ENCODE data around the gene ZBTB44.

Gene ZBTB44

DNA sequence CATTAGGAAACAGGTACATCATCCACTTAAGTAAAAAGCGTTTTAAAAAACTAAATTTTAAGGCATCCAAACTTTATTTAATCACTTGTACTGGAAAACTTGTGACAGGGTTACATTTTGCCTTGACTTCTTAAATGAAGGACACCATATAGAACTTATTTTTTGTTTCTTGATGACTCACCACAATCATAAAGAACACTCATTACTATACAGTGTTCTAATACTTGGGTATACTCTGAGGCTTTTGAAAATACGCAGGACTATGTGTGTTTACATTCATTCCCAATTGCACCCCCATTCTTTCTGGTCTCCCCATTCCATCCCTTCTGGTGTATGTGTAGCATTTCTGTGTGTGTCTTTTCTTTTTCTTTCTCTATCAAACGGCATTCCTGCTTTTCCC, 69.9 kb downstream of the ZBTB44 start:
- no peaks in the 10 kb centered on the region for H3K27me3 ChIP-seq (ENCODE audit: insufficient read depth, low read length, poor library complexity)
- no peak overlapping the region for H3K9ac ChIP-seq (ENCODE audit: low read depth, low read length)
- H4K20me1 ChIP-seq (ENCODE audit: insufficient read depth, low read length) = peaks cover 44% of the 10 kb centered on the region
- TF ChIP-seq EZH2 (IDR thresholded peaks at IDR 0.05; ENCODE audit: borderline replicate concordance, low read depth, low read length, severe bottlenecking) = no peak
- no peak for TF ChIP-seq CTCF (IDR thresholded peaks at IDR 0.05; ENCODE audit: borderline replicate concordance, extremely low read depth, low read length, poor library complexity, severe bottlenecking)
- no peak overlapping the region for H2AFZ ChIP-seq (ENCODE audit: low read depth, low read length)
- H3K27ac ChIP-seq (ENCODE audit: low read length) = no peak overlapping the region
- no peaks in the 10 kb centered on the region for H3K9me3 ChIP-seq (ENCODE audit: insufficient read depth, low read length, severe bottlenecking)
- 0 out of 2 replicates have a peak, but pooled peaks cover 2% of the 10 kb centered on the region for H3K4me1 ChIP-seq (ENCODE audit: insufficient read depth, low read length)
- H3K79me2 ChIP-seq (ENCODE audit: insufficient read depth, low read length) = peaks cover 70% of the 10 kb centered on the region
- no peak overlapping the region for H3K4me2 ChIP-seq (ENCODE audit: insufficient read depth, low read length)
- DNase-seq (no peak), ATAC-seq (ENCODE audit: insufficient read depth, low read depth) (no peak)
- no peak overlapping the region for H3K4me3 ChIP-seq (ENCODE audit: low read depth in 1 of 2, low read length in 2 of 2)
- H3K36me3 ChIP-seq (ENCODE audit: insufficient read depth, low read length) = peaks cover 14% of the 10 kb centered on the region

- Histone ChIP-seq H3K36me3 (ENCODE audit: insufficient read depth, low read length) (peaks cover 20% of the 10 kb centered on the region), H3K27ac (ENCODE audit: low read length) (no peak overlapping the region), H3K79me2 (ENCODE audit: insufficient read depth, low read length) (peaks cover 60% of the 10 kb centered on the region), H2AFZ (ENCODE audit: low read depth, low read length) (no peak overlapping the region), H3K4me3 (ENCODE audit: low read depth in 1 of 2, low read length in 2 of 2) (no peak overlapping the region), H3K4me2 (ENCODE audit: insufficient read depth, low read length) (no peak overlapping the region), H4K20me1 (ENCODE audit: insufficient read depth, low read length) (peaks cover 36% of the 10 kb centered on the region), H3K9ac (ENCODE audit: low read depth, low read length) (no peak overlapping the region), H3K27me3 (ENCODE audit: insufficient read depth, low read length, poor library complexity) (no peaks in the 10 kb centered on the region), H3K4me1 (ENCODE audit: insufficient read depth, low read length) (no peaks in the 10 kb centered on the region), H3K9me3 (ENCODE audit: insufficient read depth, low read length, severe bottlenecking) (no peaks in the 10 kb centered on the region)
- no peak for DNase-seq
- TF ChIP-seq EZH2 (IDR thresholded peaks at IDR 0.05; ENCODE audit: borderline replicate concordance, low read depth, low read length, severe bottlenecking) = no peak
- no peak for TF ChIP-seq CTCF (IDR thresholded peaks at IDR 0.05; ENCODE audit: borderline replicate concordance, extremely low read depth, low read length, poor library complexity, severe bottlenecking)
- 0 out of 3 replicates have a peak, but pooled peaks have one; percentile 48 for ATAC-seq (ENCODE audit: insufficient read depth, low read depth)
These were observed 70.9 kb downstream of the ZBTB44 start for GRCh38 chr11:130243816-130244215.

- H3K27ac ChIP-seq (ENCODE audit: low read length) = no peak overlapping the region
- no peak for ATAC-seq (ENCODE audit: insufficient read depth, low read depth)
- peaks cover 26% of the 10 kb centered on the region; the same call in 1 of the 2 replicates for H4K20me1 ChIP-seq (ENCODE audit: insufficient read depth, low read length)
- no peak overlapping the region for H3K4me3 ChIP-seq (ENCODE audit: low read depth in 1 of 2, low read length in 2 of 2)
- no peak overlapping the region for H3K9ac ChIP-seq (ENCODE audit: low read depth, low read length)
- no peak overlapping the region for H2AFZ ChIP-seq (ENCODE audit: low read depth, low read length)
- H3K27me3 ChIP-seq (ENCODE audit: insufficient read depth, low read length, poor library complexity) = no peaks in the 10 kb centered on the region
- peaks cover 39% of the 10 kb centered on the region for H3K79me2 ChIP-seq (ENCODE audit: insufficient read depth, low read length)
- DNase-seq = no peak
- no peaks in the 10 kb centered on the region for H3K4me1 ChIP-seq (ENCODE audit: insufficient read depth, low read length)
- TF ChIP-seq EZH2 (IDR thresholded peaks at IDR 0.05; ENCODE audit: borderline replicate concordance, low read depth, low read length, severe bottlenecking) (no peak), CTCF (IDR thresholded peaks at IDR 0.05; ENCODE audit: borderline replicate concordance, extremely low read depth, low read length, poor library complexity, severe bottlenecking) (no peak)
- no peaks in the 10 kb centered on the region for H3K9me3 ChIP-seq (ENCODE audit: insufficient read depth, low read length, severe bottlenecking)
- H3K4me2 ChIP-seq (ENCODE audit: insufficient read depth, low read length) = no peak overlapping the region
- H3K36me3 ChIP-seq (ENCODE audit: insufficient read depth, low read length) = peaks cover 31% of the 10 kb centered on the region
These were observed 73.0 kb downstream of the ZBTB44 start for GRCh38 chr11:130241713-130242112.

Data from DND-41 (cell line).